GM10248 (cell line): ENCODE results near the gene SP2.

Source experiments
- CTCF ChIA-PET: fragments of 300-600 bp; sonication (Branson Sonifier 250); formaldehyde crosslinking; extraction: SDS; loops from one replicate; lab custom pipeline; 2021; ENCODE audit warnings: antibody characterized with exemption; lab: Yijun Ruan, JAX
- POLR2A ChIA-PET: fragments of 350-650 bp; sonication (Branson Sonifier 250); formaldehyde crosslinking; extraction: SDS; loops from one replicate; lab custom pipeline; 2020; ENCODE audit warnings: antibody characterized with exemption; lab: Yijun Ruan, JAX
- DNase-seq: peaks from one replicate; pipeline ENCODE4 v3.0.0; 2012; ENCODE audit errors: extremely low spot score
- TF ChIP-seq, protein P1 (sequence below): IDR thresholded peaks from 2 replicates; pipeline ENCODE4 v1.5.1; 2012; ENCODE audit warnings: mild to moderate bottlenecking, low read depth; ENCODE audit errors: extremely low read depth, missing control alignments, control extremely low read depth

The SP2 gene

DNA sequence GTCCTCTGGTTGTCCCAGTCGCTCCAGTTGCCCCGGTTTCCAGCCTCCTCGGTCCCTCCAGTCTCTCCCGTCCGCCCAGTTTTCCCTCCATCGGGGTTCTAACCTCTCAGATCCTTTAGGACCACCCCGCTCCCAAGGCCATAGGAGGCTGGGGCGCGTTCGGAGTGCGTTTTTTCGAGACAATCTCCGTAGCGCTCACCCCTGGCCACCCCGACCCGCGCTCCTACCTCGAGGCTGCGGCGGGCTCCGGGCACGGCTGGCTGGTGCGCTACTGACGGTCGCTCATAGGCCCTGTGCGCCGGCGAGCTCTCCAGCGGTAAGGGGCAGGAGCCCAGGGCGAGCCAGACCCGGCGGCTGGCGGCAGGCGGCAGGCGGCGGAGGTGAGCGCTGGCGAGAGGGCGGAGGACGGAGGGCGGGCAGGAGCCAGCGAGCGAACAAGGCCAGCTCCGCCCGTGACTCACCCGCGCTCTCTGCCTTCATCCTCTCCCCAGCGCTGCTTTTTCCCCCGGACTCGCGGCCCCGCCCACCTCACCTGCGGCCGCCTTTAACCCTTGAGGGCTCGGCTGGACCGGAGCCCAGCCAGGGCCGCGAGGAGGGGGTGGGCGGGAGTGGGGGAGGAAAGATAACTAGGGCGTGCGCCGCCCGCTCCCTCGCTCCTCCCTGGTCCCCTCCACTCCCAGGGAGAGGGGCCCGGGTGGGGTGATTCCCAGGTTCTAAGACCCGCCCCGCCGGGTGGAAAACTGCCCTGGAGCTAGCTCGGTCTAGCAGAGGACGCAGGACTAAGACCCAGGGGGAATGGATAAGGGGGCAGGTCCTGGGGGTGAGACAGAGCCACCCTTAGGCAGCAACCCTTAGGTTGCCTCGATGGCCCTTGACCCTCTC is 45.1 kb upstream of the SP2 start, which contains the start of gene SP6:
SP6 (minus strand) TSS at position 472 of the 882 bp plus-strand sequence. CDS start 2,734 bp downstream, outside the sequence.
- ChIA-PET POLR2A (no interaction called here), CTCF (interaction anchor here (2.4 to 25.0 kb wide), 3 partner anchors 6 to 36 kb away, joined by 8 to 687 read pairs (median 152); partner anchors contain the start of genes SCRN2 and SP2)
- TF ChIP-seq, protein P1, sequence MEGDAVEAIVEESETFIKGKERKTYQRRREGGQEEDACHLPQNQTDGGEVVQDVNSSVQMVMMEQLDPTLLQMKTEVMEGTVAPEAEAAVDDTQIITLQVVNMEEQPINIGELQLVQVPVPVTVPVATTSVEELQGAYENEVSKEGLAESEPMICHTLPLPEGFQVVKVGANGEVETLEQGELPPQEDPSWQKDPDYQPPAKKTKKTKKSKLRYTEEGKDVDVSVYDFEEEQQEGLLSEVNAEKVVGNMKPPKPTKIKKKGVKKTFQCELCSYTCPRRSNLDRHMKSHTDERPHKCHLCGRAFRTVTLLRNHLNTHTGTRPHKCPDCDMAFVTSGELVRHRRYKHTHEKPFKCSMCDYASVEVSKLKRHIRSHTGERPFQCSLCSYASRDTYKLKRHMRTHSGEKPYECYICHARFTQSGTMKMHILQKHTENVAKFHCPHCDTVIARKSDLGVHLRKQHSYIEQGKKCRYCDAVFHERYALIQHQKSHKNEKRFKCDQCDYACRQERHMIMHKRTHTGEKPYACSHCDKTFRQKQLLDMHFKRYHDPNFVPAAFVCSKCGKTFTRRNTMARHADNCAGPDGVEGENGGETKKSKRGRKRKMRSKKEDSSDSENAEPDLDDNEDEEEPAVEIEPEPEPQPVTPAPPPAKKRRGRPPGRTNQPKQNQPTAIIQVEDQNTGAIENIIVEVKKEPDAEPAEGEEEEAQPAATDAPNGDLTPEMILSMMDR, result peak; percentile 5
- DNase-seq, result peak; percentile 70

DNA sequence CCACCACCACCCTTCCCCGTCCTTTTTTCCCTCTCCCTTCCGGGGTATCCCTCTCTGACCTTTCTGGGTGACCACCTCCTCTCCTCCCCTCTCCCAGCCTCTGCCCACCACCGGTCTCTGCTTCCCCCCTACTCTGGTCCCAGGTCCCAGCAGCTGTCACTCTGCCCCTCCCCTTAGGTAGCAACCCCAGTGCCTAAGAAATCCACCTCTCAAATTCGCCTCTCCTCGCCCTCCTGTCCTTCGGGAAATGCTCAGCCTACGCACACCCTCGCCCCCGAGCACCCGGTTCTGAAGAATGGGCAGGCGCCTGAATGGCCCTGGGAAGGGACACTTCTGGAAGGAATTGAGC is 44.3 kb upstream of the SP2 start:
- CTCF ChIA-PET, result interaction anchor here (1.0 to 25.0 kb wide), 3 partner anchors 7 to 98 kb away, joined by 4 to 687 read pairs (median 152); partner anchors contain the start of genes SCRN2 and SP2
- POLR2A ChIA-PET, result no interaction called here
- TF ChIP-seq, protein P1, result no peak
- DNase-seq, result no peak

DNA sequence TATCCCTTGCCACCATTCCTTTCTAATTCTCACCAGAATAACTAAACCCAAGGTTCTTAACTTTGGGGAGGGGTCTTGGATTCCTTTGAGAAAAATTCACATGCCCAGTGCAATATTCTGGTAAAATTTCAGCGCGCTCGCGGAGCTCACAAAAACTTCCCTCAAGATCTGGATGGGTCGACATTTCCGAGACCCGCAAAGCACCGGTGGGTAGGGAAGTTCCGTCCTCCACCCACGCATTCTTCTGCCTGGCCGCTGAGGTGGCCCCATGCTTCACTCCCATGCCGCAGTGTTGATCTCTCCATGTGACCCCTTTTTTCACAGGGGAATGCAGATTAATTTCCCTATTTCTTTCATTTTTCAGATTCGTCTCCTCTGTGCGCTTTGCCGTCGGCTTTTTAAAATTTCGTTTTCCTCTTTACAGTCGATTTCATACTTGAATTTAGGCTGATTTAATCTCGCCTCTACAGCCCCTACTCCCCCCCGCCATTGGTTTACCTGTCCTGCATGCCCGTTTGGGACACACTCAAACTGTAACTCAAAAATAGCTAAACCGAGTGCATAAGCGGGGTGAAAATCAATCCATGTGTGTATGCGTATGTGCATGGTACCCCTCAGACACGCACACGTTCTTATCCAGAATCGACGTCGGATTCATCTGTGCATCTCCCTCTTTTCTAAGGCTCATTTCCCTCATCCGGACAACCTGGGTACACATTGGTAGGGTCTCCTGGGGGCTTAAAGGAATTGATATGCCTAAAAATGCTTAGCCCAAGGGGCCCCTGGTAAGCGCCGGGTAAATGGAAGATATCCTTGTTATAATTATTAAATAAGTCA is 43.7 kb upstream of the SP2 start:
- peak; percentile 54 for DNase-seq
- POLR2A ChIA-PET, result no interaction called here
- TF ChIP-seq, protein P1, result no peak
- CTCF ChIA-PET, result interaction anchor here (1.0 to 25.0 kb wide), 3 partner anchors 8 to 98 kb away, joined by 4 to 687 read pairs (median 152); partner anchors contain the start of genes SCRN2 and SP2

DNA sequence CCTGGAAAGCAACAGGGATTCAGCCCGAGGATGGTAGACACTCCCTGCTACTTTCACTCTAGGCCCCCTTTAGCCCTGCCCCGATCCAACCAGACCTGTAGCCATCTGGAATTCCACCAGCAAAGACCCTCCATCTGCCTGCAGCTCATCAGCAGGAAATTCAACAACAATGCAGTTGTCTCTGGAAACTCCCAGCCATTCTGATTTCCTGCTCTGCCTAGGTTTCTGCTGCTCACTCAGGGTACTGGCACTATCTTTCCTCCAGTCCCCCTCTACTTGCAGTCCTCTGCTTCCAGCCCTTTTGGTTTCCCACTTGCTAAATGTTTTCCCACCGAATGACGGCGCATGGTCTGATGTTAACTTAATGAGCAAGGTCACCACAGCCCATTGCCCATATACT is 42.4 kb upstream of the SP2 start:
- ChIA-PET CTCF (interaction anchor here (13.3 to 25.0 kb wide), 2 partner anchors 9 to 33 kb away, joined by 152 to 687 read pairs; partner anchors contain the start of genes SCRN2 and SP2), POLR2A (no interaction called here)
- TF ChIP-seq, protein P1, result no peak
- DNase-seq, result no peak

DNA sequence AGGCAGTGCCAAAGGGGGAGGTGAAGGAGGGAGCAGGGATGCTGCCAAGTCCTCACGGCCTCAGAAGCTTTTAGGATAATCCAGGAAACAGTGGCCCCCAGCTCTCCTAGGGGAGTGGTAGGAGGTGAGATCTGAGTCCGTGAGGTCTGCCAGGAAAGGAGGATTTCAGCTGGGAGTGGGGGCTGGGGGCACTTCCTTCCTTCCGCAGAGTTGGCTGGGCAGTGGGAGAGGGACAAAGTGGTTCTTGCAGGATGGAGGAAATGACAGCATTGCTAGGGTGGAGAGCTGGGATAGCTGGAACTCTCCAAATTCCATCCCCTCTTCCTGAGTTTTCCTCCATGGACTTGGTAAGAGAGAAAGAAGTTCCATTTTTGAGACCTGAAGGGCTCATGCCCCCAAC is 40.3 kb upstream of the SP2 start:
- ChIA-PET POLR2A (no interaction called here), CTCF (interaction anchor here (1.2 to 25.0 kb wide), 5 partner anchors 11 to 163 kb away, joined by 3 to 687 read pairs (median 8); partner anchors contain the start of genes SCRN2 and SP2)
- TF ChIP-seq, protein P1, result no peak
- DNase-seq, result no peak

DNA sequence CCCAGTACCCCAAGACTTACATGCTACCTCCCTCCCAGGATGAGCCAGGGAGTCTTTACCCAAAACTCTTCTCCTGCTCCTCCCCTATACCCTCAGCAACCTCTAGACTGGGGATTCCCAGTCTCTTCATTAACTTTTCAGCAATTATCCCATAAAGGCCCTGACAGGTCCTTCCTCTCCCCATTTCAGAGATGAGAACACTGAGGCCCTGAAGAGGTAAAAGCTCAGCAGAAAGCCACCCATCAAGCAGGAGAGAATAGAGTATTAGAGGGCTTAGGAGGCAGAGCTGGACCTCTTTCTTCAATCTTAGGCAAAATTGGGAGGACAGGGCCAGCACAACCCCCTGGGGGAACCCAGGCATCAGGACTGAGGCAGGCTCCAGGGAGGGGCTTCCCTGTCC is 39.2 kb upstream of the SP2 start:
- TF ChIP-seq, protein P1, result no peak
- DNase-seq, result no peak
- ChIA-PET POLR2A (no interaction called here), CTCF (interaction anchor here (0.9 to 25.0 kb wide), 3 partner anchors 12 to 30 kb away, joined by 4 to 687 read pairs (median 152); partner anchors contain the start of genes SCRN2 and SP2)
